Purkinje cell (primary cell): Measurements from ENCODE around the gene ARHGEF25. TPM values are rescaled to one million over a fixed set of nuclear protein-coding genes. Genes with fewer than 3 reads are reported as not detected.

Experiments
- polyA plus RNA-seq: library from polyadenylated mRNA; unstranded; fragments of >200 nt; fragmentation: Nextera tagmentation; gene quantifications from 2 replicates; pipeline ENCODE4 v1.2.1, GENCODE V29; 2014

The ARHGEF25 gene
- not detected in 2 replicates for polyA plus RNA-seq

DNA sequence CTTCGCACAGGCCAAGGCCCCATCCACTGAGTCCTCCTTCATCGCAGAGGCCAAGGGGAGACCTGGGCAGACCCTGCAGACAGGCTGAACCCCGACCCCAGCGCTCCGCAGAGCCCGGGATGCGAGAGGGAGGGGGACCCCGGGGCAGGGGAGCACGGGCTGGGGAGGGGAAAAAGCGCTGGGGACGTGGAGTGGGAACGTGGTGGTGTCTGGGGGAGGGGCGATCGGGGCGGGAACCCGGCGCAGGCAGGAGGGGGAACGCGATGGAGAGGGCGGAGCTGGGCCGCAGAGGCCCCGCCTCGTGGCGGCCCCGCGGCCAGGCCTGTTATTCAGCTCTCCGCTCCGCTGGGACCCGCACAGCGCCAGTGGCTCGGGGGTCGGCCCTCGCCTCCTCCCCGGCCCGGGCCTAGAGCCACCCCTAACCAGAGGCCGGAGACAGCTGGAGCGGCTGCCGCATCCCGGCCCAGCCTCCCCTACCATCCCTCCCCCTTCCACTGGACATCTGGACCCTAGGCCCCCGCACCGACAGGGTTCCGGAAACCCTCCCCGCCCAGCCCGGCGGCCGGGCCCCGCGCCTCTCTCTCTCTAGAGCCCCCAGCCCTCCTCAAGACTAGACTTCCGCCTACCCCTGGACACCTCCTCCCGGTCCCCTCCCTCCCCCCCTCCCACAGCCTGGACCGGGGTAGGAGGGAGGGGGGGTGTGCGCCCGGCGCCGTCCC lies at the start of gene ARHGEF25:
TSS of gene ARHGEF25 (plus strand) at position 328 of the 719 bp plus-strand sequence. CDS start 460 bp downstream, outside the sequence.

DNA sequence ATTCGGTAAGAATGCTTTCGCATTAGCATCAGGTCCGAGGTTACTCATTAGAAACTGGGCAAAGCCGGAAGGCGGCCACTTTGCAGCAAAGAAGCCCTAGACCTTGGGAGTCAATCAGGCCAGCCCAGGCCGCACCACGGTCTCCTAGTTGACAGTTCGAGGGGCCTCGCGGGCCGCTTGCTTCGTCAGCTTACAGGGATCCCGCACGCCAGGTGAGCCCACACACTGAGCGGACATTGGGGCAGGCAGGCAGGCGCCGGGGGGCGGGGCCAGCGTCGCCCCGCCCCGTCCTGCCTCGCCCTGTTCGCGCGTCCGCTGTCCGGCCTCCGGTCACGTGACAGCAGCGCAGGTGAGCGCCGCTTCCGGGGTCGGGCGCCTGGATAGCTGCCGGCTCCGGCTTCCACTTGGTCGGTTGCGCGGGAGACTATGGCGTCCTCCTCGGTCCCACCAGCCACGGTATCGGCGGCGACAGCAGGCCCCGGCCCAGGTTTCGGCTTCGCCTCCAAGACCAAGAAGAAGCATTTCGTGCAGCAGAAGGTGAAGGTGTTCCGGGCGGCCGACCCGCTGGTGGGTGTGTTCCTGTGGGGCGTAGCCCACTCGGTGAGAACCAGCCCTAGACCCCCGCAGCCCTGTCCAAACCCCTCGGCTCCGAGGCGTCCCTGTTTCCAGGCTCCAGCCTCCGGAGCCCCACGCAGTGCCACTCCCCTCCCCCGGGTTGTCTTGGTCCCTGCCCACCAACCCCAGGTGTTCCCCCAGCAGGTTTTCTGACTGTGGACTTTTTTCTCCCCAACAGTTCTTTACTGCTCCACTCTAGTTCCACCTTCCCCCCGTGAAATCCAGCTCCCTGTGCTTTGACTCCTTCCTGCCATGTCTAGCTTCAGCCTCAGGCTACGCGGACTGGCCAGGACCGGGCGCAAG lies 20.1 kb upstream of the ARHGEF25 start, which contains the start of gene PIP4K2C:
TSS of gene PIP4K2C (plus strand) at position 329 of the 918 bp plus-strand sequence. CDS start at position 427, 98 bp downstream.

DNA sequence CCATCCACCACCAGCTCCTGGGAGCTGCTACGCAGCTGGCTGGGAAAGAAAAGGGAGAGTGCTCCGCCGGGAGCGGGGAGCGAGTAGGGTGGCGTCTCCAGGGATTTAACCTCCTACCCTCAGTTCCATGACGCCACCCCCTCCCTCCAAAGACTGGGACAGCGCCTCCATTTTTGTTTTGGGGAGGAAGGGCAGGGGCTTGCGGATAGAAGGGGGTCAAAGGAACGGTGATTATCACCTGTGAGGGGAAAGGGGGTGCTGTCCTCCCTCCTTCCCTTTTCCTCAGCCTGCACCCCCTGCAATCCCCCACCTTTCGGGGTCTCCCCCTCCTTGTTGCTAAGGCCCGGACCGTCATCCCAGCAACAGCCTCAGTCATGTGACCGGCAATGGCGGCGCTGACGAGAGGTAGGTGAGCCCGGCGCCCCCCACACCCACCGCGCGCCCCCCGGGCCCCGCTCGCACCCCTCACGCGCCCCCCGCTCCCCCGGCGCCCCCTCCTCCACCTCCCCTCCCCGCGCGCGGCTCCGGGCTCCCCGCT lies 6.7 kb upstream of the ARHGEF25 start, which contains the start of gene DTX3:
TSS of gene DTX3 (plus strand) at position 371 of the 538 bp plus-strand sequence. CDS start 1,694 bp downstream, outside the sequence.

DNA sequence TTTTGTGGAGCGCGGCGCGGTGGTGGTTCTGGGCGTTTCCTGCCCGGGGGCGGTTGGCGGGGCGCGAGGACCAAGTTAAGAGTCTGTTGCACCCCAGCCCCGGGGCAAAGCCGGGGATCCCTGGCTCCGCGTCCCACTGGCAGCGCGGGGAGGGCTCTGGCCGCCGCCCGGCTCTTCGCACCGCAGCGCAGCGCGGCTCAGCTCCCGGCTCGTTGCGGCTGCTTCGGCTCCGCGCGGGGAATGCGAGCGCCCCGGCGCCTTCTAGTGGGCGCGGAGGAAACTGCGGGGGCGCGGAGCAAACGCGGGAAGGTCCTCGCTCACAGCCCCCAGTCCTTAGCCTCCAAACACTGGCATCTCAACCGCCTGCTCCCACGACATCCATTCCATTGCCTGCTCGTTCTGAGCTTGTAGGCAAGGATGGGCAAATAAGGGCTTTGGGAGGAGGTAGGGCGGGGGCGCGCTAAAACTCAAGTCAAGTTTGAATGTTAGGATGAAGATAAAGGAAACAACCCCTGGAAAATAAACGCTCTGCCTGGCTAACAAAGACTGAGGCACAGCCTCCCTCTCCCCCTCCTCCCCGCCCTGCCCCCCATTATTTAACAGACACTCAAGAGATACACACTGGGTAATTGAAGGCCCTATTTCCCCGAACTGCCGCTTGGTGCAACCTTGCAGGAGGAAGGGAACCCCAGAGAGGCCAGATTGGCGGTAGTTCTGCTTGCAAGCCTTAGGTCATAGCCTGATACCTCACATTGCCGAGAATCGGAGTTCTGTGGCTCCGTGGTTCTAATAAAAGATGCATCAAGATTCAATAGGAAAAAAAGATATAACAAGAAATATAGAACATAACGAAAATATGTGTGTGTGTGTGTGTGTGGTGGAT lies 22.0 kb downstream of the ARHGEF25 start, which contains the start of gene B4GALNT1:
TSS of gene B4GALNT1 (minus strand) at position 244 of the 883 bp plus-strand sequence. CDS start 1,069 bp downstream, outside the sequence.

Other genes with a start within 250 kb of the ARHGEF25 start
- 33.3 and 55.6 TPM in 2 replicates for gene R3HDM2, start 180.4 kb upstream of the ARHGEF25 start, polyA plus RNA-seq
- not detected in 2 replicates for gene INHBC, start 176.7 kb upstream of the ARHGEF25 start, polyA plus RNA-seq
- 0.15 and 0.65 TPM in 2 replicates for gene INHBE, start 156.1 kb upstream of the ARHGEF25 start, polyA plus RNA-seq
- gene GLI1, start 151.7 kb upstream of the ARHGEF25 start, polyA plus RNA-seq, result 0.62 and 4.5 TPM in 2 replicates
- gene ARHGAP9, start 131.6 kb upstream of the ARHGEF25 start, polyA plus RNA-seq, result 2.8 TPM in 1 of 2 replicates, not detected in the other
- 147 and 163 TPM in 2 replicates for gene MARS1, start 123.4 kb upstream of the ARHGEF25 start, polyA plus RNA-seq
- gene DDIT3, start 90.9 kb upstream of the ARHGEF25 start, polyA plus RNA-seq, result 264 and 289 TPM in 2 replicates
- gene MBD6, start 88.6 kb upstream of the ARHGEF25 start, polyA plus RNA-seq, result 1.6 and 3.4 TPM in 2 replicates
- gene DCTN2, start 64.2 kb upstream of the ARHGEF25 start, polyA plus RNA-seq, result 111 and 115 TPM in 2 replicates
- 24.5 and 60.6 TPM in 2 replicates for gene KIF5A, start 61.4 kb upstream of the ARHGEF25 start, polyA plus RNA-seq
- 81.0 and 95.3 TPM in 2 replicates for gene PIP4K2C, start 20.2 kb upstream of the ARHGEF25 start, polyA plus RNA-seq
- 3.7 and 5.3 TPM in 2 replicates for gene DTX3, start 6.6 kb upstream of the ARHGEF25 start, polyA plus RNA-seq
- gene B4GALNT1, start 21.8 kb downstream of the ARHGEF25 start, polyA plus RNA-seq, result 39.3 and 50.4 TPM in 2 replicates
- gene OS9, start 82.7 kb downstream of the ARHGEF25 start, polyA plus RNA-seq, result 32.1 and 60.1 TPM in 2 replicates
- 0.48 and 1.8 TPM in 2 replicates for gene AGAP2, start 127.3 kb downstream of the ARHGEF25 start, polyA plus RNA-seq
- 26.6 and 52.7 TPM in 2 replicates for gene TSPAN31, start 133.6 kb downstream of the ARHGEF25 start, polyA plus RNA-seq
- gene CDK4, start 140.9 kb downstream of the ARHGEF25 start, polyA plus RNA-seq, result 11.2 and 14.3 TPM in 2 replicates
- gene MARCHF9, start 143.7 kb downstream of the ARHGEF25 start, polyA plus RNA-seq, result 2.4 TPM in 1 of 2 replicates, not detected in the other
- gene CYP27B1, start 155.6 kb downstream of the ARHGEF25 start, polyA plus RNA-seq, result not detected in 2 replicates
- 19.2 and 33.9 TPM in 2 replicates for gene METTL1, start 160.7 kb downstream of the ARHGEF25 start, polyA plus RNA-seq
- 2.8 TPM in 1 of 2 replicates, not detected in the other for gene EEF1AKMT3, start 161.2 kb downstream of the ARHGEF25 start, polyA plus RNA-seq
- 71.2 and 79.6 TPM in 2 replicates for gene TSFM, start 171.4 kb downstream of the ARHGEF25 start, polyA plus RNA-seq
- 0.22 and 1.2 TPM in 2 replicates for gene AVIL, start 207.3 kb downstream of the ARHGEF25 start, polyA plus RNA-seq
- gene CTDSP2, start 235.3 kb downstream of the ARHGEF25 start, polyA plus RNA-seq, result 3.3 and 4.2 TPM in 2 replicates